Measurements from ENCODE around the gene INIP.

The INIP gene

GRCh38 chr9:112760821-112761220, 42.9 kb upstream of the INIP start:
- no peak for TF ChIP-seq CTCF (IDR thresholded peaks at IDR 0.05)
- TF ChIP-seq ZFX (IDR thresholded peaks at IDR 0.05; ENCODE audit: borderline replicate concordance) = no peak
- no peak overlapping the region for H3K27ac ChIP-seq

GRCh38 chr9:112757940-112758339, 40.0 kb upstream of the INIP start:
- no peak overlapping the region for H3K27ac ChIP-seq
- no peak for TF ChIP-seq ZFX (IDR thresholded peaks at IDR 0.05; ENCODE audit: borderline replicate concordance)
- TF ChIP-seq CTCF (IDR thresholded peaks at IDR 0.05) = no peak

GRCh38 chr9:112757282-112757883, 39.5 kb upstream of the INIP start:
- TF ChIP-seq ZFX (IDR thresholded peaks at IDR 0.05; ENCODE audit: borderline replicate concordance) (no peak), CTCF (IDR thresholded peaks at IDR 0.05) (no peak)
- H3K27ac ChIP-seq = no peak overlapping the region

- no peak overlapping the region for H3K27ac ChIP-seq
- no peak for TF ChIP-seq ZFX (IDR thresholded peaks at IDR 0.05; ENCODE audit: borderline replicate concordance)
- TF ChIP-seq CTCF (IDR thresholded peaks at IDR 0.05) = no peak
Observed at GRCh38 chr9:112755675-112756074, 37.8 kb upstream of the INIP start.

- TF ChIP-seq ZFX (IDR thresholded peaks at IDR 0.05; ENCODE audit: borderline replicate concordance) = no peak
- no peak for TF ChIP-seq CTCF (IDR thresholded peaks at IDR 0.05)
- no peak overlapping the region for H3K27ac ChIP-seq
Observed at GRCh38 chr9:112755016-112755427, 37.1 kb upstream of the INIP start.

GRCh38 chr9:112754578-112754977, 36.7 kb upstream of the INIP start:
- TF ChIP-seq CTCF (IDR thresholded peaks at IDR 0.05) (no peak), ZFX (IDR thresholded peaks at IDR 0.05; ENCODE audit: borderline replicate concordance) (no peak)
- H3K27ac ChIP-seq = no peak overlapping the region

GRCh38 chr9:112753725-112754124, 35.8 kb upstream of the INIP start:
- no peak overlapping the region for H3K27ac ChIP-seq

More at GRCh38 chr9:112753725-112754124, 35.8 kb upstream of the INIP start:
- no peak for TF ChIP-seq CTCF (IDR thresholded peaks at IDR 0.05)
- no peak for TF ChIP-seq ZFX (IDR thresholded peaks at IDR 0.05; ENCODE audit: borderline replicate concordance)
